Measurements from ENCODE around the gene ZNF763. TPM values are rescaled to one million over a fixed set of nuclear protein-coding genes. Genes with fewer than 3 reads are reported as not detected.
"Not testable (repeated sequence)": the region's sequence is repeated elsewhere in the genome, so short reads cannot be mapped to it uniquely, and the experiment has no call there.

Gene ZNF763
- total RNA-seq, 1 donor from 2014 or later, result 0.79 TPM

DNA sequence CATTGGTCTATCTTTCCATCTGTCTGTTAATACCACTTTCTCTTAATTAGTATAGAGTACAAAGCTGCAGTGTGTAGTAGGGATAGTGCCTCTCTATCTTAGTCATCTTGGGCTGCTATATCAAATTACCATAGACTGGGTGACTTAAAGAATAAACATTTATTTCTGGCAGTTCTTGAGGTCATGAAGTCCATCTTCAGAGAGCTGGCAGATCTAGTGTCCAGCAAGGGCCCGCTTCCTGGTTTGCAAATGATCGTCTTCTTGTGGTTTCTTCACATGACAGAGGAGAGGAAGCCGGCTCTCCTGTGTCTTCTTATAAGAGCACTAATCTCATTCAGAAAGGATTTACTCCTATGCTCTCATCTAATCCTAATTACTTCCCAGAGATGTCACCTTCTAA lies 33.8 kb upstream of the ZNF763 start:
- no peak for DNase-seq (ENCODE audit: low read depth)

DNA sequence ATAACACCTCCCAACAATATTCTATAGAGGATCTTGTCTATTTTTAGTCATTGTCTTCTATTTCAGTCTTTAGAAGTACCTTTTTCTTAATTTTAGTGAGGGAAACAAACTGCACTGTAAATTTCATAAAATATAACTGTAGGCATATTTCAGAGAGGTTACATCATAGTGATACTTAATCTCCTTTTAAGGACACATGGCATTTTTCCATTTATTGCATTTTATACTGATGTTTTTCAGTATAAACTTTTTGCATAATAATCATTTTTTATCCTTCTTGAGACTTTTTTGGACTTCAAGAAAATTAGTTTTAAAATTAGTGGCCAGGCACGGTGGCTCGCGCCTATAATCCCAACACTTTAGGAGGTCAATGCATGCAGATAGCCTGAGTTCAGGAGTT lies 33.3 kb upstream of the ZNF763 start:
- FAIRE-seq (no peak), DNase-seq (ENCODE audit: low read depth) (no peak)
- no peak for TF ChIP-seq CTCF (IDR thresholded peaks at IDR 0.05; ENCODE audit: insufficient read depth, low read length, severe bottlenecking)
- Histone ChIP-seq H3K27me3 (ENCODE audit: control insufficient read depth, insufficient read depth, low read length) (no peaks in the 10 kb centered on the region), H3K36me3 (ENCODE audit: control insufficient read depth, insufficient read depth, low read length) (peaks cover 1% of the 10 kb centered on the region), H3K4me3 (ENCODE audit: low read depth, low read length) (no peak overlapping the region)

More for the DNA sequence above, 33.8 kb upstream of the ZNF763 start:
- H3K4me3 ChIP-seq (ENCODE audit: low read depth, low read length), result no peak overlapping the region
- H3K27me3 ChIP-seq (ENCODE audit: control insufficient read depth, insufficient read depth, low read length), result no peaks in the 10 kb centered on the region
- no peak for FAIRE-seq
- peaks cover 1% of the 10 kb centered on the region for H3K36me3 ChIP-seq (ENCODE audit: control insufficient read depth, insufficient read depth, low read length)
- TF ChIP-seq CTCF (IDR thresholded peaks at IDR 0.05; ENCODE audit: insufficient read depth, low read length, severe bottlenecking), result no peak

DNA sequence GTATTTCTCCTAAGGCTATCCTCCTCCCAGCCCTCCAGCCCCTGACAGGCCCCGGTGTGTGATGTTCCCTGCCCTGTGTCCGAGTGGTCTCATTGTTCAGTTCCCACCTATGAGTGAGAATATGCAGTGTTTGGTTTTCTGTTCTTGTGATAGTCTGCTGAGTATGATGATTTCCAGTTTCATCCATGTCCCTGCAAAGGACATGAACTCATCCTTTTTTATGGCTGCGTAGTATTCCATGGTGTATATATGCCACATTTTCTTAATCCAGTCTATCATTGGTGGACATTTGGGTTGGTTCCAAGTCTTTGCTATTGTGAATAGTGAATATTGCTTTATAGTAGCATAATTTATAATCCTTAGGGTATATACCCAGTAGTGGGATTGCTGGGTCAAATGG lies 29.0 kb upstream of the ZNF763 start:
- H3K36me3 ChIP-seq (ENCODE audit: control insufficient read depth, insufficient read depth, low read length); FAIRE-seq; H3K27me3 ChIP-seq (ENCODE audit: control insufficient read depth, insufficient read depth, low read length); DNase-seq (ENCODE audit: low read depth); H3K4me3 ChIP-seq (ENCODE audit: low read depth, low read length): not testable (repeated sequence)

DNA sequence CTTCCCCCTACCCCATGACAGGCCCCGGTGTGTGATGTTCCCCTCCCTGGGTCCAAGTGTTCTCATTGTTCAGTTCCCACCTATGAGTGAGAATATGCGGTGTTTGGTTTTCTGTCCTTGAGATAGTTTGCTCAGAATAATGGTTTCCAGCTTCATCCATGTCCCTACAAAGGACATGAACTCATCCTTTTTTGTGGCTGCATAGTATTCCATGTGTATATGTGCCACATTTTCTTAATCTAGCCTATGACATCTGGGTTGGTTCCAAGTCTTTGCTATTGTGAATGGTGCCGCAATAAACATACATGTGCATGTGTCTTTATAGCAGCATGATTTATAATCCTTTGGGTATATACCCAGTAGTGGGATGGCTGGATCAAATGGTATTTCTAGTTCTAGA lies 26.5 kb upstream of the ZNF763 start:
- not testable (repeated sequence) for FAIRE-seq; H3K36me3 ChIP-seq (ENCODE audit: control insufficient read depth, insufficient read depth, low read length); H3K4me3 ChIP-seq (ENCODE audit: low read depth, low read length); H3K27me3 ChIP-seq (ENCODE audit: control insufficient read depth, insufficient read depth, low read length); DNase-seq (ENCODE audit: low read depth)

DNA sequence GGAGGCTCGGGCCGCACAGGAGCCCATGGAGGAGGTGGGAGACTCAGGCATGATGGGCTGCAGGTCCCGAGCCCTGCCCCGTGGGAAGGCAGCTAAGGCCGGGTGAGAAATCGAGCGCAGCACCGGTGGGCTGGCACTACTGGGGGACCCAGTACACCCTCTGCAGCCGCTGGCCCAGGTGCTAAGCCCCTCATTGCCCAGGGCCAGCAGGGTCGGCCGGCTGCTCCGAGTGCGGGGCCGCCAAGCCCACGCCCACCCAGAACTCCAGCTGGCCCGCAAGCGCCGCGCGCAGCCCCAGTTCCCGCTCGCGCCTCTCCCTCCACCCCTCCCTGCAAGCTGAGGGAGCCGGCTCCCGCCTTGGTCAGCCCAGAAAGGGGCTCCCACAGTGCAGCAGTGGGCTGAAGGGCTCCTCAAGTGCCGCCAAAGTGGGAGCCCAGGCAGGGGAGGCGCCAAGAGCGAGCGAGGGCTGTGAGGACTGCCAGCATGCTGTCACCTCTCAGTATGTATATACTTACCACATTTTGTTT lies 23.4 kb upstream of the ZNF763 start:
- not testable (repeated sequence) for DNase-seq (ENCODE audit: low read depth); H3K36me3 ChIP-seq (ENCODE audit: control insufficient read depth, insufficient read depth, low read length); H3K27me3 ChIP-seq (ENCODE audit: control insufficient read depth, insufficient read depth, low read length); H3K4me3 ChIP-seq (ENCODE audit: low read depth, low read length); FAIRE-seq

DNA sequence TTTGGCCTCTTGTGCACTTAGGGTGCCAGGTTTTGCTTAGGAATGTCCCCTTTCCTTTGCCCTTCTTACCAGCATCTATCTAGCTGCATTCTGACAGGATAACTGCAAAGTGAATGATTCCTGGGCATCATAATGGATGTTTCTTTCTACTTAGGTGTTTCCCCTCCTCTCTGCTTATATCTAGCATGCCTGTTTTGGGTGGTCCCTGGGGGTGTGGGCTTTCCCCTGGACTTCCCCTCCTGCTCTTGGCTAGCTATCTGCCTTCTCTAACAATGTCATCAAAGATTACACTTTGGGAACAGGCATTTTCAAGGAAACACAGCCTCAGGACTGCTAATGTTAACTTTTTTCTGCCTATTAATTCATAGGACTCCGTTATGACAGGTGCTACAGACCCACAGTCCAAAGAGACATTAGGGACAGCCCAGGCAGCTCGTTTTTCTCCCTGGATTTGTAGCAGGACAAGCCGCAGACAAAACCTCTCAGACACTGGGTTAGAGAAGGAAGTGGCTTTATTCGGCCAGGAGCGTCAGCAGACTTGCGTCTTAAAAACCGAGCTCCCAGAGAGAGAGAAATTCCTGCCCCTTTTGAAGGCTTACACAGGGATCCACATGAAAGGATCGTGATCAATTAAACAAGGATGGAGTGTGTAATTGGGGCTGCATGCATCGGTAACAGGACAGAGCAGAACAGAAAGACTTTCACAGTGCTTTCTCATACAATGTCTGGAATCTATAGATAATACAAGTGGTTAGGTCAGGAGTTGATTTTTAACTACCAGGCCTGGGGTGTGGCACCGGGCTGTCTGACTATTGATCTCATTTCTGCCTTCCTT lies 22.6 kb upstream of the ZNF763 start:
- no peak for DNase-seq (ENCODE audit: low read depth)
- H3K27me3 ChIP-seq (ENCODE audit: control insufficient read depth, insufficient read depth, low read length), result no peaks in the 10 kb centered on the region
- H3K36me3 ChIP-seq (ENCODE audit: control insufficient read depth, insufficient read depth, low read length), result peaks cover 5% of the 10 kb centered on the region
- TF ChIP-seq CTCF (IDR thresholded peaks at IDR 0.05; ENCODE audit: insufficient read depth, low read length, severe bottlenecking), result no peak
- H3K4me3 ChIP-seq (ENCODE audit: low read depth, low read length), result no peak overlapping the region
- FAIRE-seq, result peak; percentile 13

DNA sequence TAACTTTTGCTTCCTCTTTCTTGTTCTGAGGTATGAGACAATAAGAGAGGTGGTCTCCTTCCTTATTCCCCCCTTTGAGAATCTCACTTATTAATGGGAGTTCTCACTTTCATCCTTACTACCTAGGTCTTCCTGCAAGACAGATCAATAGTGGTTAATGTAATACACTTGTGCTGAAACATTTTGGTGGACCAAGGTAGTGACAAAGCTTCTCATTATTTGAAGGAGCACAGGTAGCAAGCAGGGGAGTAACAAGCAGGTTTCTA lies 22.1 kb upstream of the ZNF763 start:
- peaks cover 6% of the 10 kb centered on the region for H3K36me3 ChIP-seq (ENCODE audit: control insufficient read depth, insufficient read depth, low read length)
- H3K4me3 ChIP-seq (ENCODE audit: low read depth, low read length), result no peak overlapping the region
- no peaks in the 10 kb centered on the region for H3K27me3 ChIP-seq (ENCODE audit: control insufficient read depth, insufficient read depth, low read length)
- no peak for FAIRE-seq
- TF ChIP-seq CTCF (IDR thresholded peaks at IDR 0.05; ENCODE audit: insufficient read depth, low read length, severe bottlenecking), result no peak
- no peak for DNase-seq (ENCODE audit: low read depth)
